ENCODE data around the gene MEF2D. TPM values are rescaled to one million over a fixed set of nuclear protein-coding genes. Genes with fewer than 3 reads are reported as not detected.
A peak's percentile ranks its signal among the peaks of the same experiment; 100 is the strongest.

MEF2D gene
- total RNA-seq, 1 experiment from 2014 or later = 6.1 TPM

- DNase-seq (ENCODE audit: low read depth) = no peak
These were observed 23.9 kb upstream of the MEF2D start for GRCh38 chr1:156524481-156524869.

GRCh38 chr1:156523801-156524480 lies 23.4 kb upstream of the MEF2D start:
- DNase-seq (ENCODE audit: low read depth) = no peak

DNA sequence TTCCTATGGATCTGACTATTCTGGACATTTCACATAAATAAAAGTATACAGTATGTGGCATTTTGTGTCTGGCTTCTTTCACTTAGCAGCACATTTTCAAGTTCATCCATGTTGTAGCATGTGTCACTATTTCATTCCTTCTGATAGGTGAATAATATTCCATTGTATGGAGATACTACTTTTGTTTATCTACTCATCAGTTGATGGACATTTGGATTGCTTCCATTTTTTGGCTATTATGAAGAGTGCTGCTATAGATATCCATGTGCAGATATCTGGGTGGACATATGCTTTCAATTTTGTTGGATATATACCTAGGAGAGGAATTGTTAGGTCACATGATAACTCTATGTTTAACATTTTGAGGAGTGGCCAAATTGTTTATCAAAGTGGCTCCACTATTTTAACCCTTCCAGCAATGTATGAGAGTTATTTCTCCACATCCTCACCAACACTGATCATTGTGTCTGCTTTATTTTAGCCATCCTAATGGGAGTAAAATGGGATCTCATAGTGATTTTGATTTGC lies 21.9 kb upstream of the MEF2D start:
- no peak for DNase-seq (ENCODE audit: low read depth)

GRCh38 chr1:156517748-156518147 lies 17.2 kb upstream of the MEF2D start:
- no peak for DNase-seq (ENCODE audit: low read depth)

GRCh38 chr1:156516821-156517220 lies 16.2 kb upstream of the MEF2D start:
- DNase-seq (ENCODE audit: low read depth) = no peak

GRCh38 chr1:156515956-156516355 lies 15.4 kb upstream of the MEF2D start:
- no peak for DNase-seq (ENCODE audit: low read depth)

DNA sequence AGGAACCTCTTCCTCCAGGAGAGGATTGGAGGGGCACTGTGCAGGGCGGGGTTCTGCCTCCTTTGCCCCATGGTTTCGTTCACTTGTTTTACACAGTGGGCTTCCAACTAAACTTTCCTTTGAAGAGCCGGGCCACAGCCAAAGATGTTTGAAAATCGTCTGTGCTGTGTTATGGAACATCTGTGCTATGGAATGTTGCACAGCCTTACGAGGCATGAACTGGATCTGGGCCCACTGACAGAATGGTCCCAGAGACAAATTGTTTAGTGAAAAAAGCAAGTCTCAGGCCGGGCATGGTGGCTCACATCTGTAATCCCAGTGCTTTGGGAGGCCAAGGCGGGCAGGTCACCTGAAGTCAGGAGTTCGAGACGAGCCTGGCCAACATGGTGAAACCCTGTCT lies 12.6 kb upstream of the MEF2D start:
- no peak for DNase-seq (ENCODE audit: low read depth)

GRCh38 chr1:156511644-156512043 lies 11.1 kb upstream of the MEF2D start:
- DNase-seq (ENCODE audit: low read depth) = peak; percentile 36

DNA sequence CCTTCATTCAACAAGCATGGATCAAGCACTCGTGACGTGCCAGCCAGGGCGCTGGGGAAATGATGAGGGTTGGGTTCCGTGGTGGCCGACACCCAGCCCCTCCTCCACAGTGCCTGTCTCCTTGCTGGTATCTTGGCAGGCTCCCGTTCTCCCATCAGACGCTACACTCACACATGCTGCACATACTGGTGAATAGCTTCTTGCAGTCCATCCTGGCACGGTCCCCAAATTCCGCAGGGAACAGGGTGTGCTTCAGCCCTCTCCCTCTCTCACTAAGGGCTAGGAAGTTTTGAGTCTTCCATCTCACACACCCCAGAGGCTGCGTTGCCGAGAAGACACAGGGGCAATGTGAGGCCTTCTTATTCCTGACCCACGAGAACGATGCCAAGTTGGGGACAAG lies 10.1 kb upstream of the MEF2D start:
- DNase-seq (ENCODE audit: low read depth) = no peak

DNA sequence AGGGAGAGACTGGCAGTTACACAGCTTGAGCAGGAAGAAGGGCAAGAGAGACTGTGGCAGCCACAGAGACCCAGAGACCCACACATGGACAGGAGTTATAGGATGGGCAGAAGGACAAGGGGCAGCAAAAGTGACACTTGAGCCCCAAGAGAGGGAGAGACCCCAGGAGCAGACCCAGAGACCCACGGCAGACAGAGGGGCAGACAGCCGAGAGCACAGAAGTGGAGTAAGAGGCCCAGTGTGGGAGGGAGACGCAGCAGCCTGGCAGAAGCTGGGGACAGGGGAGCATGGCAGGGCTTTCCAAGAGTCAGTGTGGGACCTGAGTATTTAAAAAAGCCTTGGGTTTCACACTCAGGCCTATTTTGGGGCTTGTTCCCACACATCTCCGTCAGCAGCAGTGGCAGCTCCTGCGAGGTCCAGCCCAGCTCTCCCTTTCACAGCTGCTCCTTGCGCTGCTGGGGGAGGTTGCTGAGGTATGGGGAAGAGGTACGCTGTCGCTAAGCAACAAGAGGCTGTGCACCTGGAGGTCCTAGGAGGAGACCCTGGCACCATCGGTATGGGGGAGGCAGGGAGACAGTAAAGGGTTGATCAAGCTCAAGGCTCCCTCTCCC lies 9.0 kb upstream of the MEF2D start:
- no peak for DNase-seq (ENCODE audit: low read depth)

GRCh38 chr1:156508955-156509234 lies 8.3 kb upstream of the MEF2D start:
- DNase-seq (ENCODE audit: low read depth) = no peak

- no peak for DNase-seq (ENCODE audit: low read depth)
These were observed 7.8 kb upstream of the MEF2D start for GRCh38 chr1:156508205-156508954.

DNA sequence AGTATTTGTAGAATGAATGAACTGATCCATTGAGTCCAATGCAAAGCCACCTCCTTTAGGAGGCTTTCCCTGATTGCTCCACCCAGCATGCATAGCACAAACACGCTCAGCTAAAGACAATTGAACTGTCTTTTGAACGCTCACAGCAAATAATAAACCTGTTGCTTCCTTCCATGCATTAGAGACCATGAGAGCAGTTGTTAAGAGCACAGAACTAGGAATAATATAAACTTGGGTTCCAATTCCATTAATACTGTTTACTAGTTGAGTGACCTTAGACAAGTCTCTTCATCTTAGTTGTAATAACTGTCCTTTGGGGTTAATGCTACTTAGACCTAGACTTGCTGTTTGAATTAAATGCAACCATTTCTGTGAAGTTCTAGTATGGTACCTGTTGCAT lies 5.9 kb upstream of the MEF2D start:
- no peak for DNase-seq (ENCODE audit: low read depth)

DNA sequence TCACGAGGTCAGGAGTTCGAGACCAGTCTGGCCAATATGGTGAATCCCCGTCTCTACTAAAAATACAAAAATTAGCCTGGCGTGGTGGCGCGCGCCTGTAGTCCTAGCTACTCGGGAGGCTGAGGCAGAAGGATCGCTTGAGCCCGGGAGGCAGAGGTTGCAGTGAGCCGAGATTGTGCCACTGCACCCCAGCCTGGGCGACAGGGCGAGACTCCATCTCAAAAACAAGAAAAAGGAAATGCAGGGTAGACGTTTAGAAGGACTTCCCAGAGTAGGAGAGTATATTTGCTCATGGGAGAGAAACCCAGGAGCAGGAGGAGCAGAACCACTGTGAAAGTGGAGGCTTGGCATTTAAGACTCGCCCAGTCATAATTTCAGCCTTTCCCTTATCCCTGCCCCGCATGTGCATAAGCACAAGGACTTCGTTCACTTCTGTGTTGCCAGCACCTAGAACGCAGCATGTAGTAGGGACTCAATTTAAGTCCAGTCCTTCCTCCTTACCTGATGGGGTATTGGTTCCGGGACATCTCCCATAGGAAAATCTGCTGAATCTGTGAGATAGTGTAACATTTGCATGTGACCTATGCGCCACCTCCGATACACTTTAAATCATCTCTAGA lies 5.2 kb upstream of the MEF2D start:
- no peak for DNase-seq (ENCODE audit: low read depth)

GRCh38 chr1:156504821-156505678 lies 4.5 kb upstream of the MEF2D start:
- peak; percentile 99 for DNase-seq (ENCODE audit: low read depth)

- no peak for DNase-seq (ENCODE audit: low read depth)
These were observed 3.9 kb upstream of the MEF2D start for GRCh38 chr1:156504438-156504813.

DNA sequence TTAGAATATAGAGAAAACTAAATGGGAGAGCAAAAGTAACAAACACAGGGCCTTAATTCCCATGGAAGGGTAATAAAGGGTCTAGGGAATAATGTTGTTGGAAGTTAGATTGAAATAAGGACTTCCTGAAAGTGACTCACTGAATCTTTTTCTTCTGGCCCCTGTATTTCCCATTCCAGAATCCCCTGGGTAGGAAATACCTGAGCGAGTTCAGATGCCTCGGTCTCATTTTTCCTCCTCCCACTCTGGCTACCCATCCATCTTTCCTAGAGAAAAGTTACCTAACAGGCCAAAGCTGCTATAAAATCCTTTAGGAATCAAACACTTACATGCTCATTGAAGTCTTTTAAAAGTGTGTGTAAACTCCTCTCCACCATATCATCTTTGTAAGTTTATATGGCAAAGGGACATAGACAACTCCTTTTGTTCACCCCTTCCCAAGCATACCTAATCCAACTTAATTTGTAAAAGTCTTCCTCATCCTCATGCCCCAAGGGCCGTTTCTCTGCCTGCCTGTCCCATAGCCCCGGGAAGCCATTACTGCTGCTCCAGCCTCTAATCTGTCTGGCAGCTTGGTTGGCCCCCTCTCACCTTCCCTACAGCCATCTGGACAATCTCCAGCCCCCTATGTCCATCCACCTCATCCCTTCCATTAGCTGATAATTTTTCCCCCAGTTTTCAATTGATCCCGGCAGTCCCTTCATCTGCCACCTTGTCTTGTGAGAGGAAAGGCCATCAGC lies 3.3 kb upstream of the MEF2D start:
- DNase-seq (ENCODE audit: low read depth) = no peak

DNA sequence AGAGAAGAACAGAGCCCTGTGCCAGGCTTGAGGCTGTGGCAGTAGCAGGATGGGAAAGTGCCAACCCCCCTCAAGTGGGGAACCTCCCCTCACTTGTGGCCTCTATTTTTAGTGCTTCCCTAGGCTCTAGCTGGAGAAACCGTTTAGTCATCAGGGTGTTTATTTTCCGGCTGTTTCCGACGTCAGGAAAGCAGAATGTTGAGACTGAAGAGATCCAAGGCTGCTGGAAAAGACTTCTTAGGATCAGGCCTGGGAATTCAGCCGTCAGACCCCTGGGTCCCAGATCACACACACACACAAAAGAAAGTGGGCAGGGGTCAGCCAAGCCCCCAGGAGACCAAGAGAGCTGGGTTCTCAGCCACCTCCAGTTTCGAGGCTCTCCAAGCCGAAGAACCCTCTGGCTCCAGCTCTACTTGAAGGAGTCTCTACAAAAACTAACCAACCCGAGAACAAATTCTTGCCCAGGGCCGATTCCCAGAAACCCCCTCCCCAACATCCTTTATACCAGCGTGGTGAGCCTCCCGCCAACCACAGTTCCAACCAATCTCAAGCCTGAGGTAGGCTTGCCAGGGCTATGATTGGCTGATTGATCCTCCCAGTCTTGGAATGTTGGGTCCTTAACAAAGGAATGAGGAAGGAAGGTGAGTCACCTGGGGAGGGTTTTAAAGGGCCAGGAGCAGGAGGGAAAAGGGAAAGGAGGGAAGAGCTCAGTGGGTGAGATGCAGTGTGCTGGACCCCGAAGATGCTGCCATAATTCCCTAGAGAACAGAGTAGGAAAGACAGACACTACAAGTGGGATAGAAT lies 2.5 kb upstream of the MEF2D start:
- DNase-seq (ENCODE audit: low read depth) = peak; percentile 92

DNA sequence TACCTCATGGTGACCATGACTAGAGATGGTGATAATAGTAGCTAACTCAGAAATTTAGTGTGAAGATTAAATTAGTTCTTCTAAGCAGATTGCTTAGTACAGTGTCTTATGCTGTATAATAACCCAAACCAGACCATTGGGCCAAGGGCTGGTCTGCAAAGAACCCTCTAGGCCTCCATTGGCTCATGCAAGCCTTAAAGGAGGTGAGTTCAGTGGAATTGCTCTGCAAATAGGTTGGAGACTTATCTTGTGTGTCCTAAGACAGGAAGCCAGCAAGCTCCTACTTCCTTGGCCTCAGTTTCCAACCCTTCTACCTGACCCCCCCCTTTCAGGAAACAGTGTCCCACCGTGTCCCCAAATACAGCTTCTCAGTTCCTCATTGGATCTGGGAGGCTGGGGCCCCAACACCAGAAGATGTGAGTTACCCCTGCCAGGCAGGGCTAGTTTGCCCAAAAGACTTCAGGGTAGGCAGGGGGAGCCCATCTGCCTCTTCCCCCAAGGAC lies 1.9 kb upstream of the MEF2D start:
- DNase-seq (ENCODE audit: low read depth) = no peak

Measured in Daoy (cell line).